HG03442 (cell line): Measurements from ENCODE around the gene ASB14.

Experiments used
- ATAC-seq: cut with Tn5 transposase; IDR thresholded peaks from one replicate; pipeline ENCODE4 v1.9.1; 2021; ENCODE audit warnings: mild to moderate bottlenecking, moderate library complexity; ENCODE audit not compliant: unreplicated experiment

The ASB14 gene

DNA sequence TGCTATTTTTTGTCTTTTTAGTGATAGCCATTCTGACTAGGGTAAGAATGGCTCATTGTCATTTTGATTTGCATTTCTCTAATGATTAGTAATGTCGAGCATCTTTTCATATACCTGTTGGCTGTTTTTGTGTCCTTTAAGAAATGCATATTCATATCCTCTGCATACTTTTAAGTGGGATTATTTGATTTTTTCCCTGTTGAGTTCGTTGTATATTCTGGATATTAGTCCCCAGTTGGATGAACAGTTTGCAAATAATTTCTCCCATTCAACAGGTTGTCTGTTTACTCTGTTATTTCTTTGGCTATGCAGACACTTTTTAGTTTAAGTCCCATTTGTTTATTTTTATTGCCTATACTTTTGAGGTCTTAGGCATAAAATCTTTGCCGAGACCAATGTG, 30.6 kb downstream of the ASB14 start:
- ATAC-seq: no peak

GRCh38 chr3:57261119-57261518, 31.4 kb downstream of the ASB14 start:
- no peak for ATAC-seq

GRCh38 chr3:57257678-57258077, 34.8 kb downstream of the ASB14 start:
- ATAC-seq: no peak

DNA sequence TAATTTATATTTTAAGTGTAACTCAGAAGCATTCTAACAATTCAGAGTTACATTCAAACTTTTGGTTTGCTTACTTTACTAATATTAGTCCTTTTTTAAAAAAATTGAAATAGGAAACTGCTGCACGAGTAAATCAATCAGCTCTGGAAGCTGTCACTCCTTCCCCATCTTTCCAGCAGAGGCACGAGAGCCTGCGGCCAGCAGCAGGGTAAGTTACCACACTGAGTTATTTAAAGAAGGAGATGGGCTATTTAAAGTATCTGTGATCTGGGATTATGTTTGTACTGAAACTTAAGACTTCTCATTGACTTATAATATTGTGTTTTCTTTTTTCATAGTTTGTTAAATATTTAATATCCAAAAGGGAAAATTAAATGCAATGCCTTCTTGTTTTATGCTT, 35.6 kb downstream of the ASB14 start:
- no peak for ATAC-seq

- no peak for ATAC-seq
Measured at GRCh38 chr3:57252404-57252803, 40.1 kb downstream of the ASB14 start.

DNA sequence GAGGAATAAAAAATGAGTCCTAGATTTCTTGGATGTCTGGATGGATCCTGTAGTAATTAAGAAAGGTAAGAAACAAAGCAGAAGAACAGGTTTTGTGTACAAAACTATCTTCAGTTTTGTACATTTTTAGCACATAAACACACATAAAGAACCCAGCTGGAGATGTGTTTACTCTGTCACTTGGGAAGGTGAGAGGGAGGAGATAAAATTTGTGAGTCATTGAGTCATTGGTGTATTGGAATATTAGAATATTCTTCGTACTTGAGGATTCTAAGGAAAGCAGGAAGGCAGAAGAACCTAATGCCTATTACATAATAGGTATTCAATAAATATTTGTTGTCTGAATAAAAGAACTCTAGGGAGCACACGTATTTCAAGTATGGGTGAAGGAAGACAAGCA, 47.5 kb downstream of the ASB14 start:
- ATAC-seq: no peak

DNA sequence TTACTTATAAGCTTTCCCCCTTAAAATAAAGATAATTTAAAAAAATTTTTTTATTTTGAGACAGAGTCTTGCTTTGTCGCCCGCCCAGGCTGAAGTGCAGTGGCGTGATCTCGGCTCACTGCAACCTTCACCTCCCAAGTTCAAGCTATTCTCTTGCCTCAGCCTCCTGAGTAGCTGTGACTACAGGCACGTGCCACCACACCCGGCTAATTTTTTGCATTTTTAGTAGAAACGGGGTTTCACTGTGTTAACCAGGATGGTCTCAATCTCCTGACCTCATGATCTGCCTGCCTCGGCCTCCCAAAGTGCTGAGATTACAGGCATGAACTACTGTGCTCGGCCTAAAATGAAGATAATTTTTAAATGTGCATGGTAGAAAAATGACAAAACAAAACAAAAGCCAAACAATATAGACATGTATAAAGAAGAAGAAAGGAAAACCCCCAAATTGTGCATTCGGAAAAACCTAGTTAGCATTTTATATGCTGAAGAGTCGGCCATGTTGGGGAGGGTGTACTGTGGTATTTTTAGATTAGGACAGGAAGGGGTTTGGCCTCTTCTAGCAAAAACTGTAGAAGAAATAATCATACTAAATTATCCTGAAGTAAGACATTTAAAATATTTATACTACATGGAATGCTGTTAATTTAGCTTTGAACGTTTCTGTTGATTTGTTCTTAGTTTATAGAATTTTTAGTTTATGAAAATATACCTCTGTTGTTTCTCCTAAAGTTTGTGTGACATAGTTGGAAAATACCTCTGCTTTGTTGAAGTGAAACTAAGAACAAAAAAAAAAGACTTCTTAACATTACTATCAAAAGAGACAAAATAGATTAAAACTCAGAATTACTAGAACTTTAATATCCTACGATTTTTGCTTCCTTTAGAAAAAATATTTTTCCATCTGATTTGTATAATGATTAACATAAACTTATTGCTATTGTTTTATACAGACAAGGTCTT, 57.6 kb downstream of the ASB14 start:
- peak; percentile 68 for ATAC-seq

DNA sequence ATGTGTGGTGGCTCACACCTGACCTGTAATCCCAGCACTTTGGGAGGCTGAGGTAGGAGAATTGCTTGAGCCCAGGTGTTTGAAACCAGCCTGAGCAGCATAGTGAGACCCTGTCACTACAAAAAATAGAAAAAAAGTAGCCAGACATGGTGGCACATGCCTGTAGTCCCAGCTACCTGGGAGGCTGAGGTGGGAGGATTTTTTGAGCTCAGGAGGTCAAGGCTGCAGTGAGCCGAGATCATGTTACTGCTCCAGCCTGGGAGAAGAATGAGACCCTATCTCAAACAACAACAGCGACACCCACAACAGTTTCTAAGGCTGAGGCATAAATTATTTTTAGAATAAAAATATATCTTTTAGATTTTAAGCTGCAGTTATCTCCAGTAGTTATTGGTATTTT, 58.7 kb downstream of the ASB14 start:
- ATAC-seq: no peak

DNA sequence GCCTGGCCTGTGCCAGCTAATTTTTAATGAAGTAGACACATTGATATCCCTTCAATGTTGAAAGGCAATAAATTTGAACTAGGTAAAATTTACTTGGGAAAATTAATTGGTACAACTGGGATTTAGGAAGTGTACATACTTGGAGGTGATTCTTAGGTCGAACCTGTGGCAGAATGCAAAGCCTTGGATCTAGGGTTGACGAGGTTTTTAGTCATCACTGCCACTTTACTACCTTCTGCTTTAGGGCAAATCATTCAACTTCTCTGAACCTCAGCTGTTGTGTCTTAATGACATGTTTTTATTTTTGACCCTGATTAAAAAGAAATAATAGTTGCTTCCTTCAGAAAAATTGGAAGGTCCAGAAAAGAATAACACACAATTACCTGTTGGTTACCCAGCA, 62.5 kb downstream of the ASB14 start:
- ATAC-seq: no peak

GRCh38 chr3:57227930-57228751, 64.3 kb downstream of the ASB14 start:
- peak; percentile 36 for ATAC-seq

DNA sequence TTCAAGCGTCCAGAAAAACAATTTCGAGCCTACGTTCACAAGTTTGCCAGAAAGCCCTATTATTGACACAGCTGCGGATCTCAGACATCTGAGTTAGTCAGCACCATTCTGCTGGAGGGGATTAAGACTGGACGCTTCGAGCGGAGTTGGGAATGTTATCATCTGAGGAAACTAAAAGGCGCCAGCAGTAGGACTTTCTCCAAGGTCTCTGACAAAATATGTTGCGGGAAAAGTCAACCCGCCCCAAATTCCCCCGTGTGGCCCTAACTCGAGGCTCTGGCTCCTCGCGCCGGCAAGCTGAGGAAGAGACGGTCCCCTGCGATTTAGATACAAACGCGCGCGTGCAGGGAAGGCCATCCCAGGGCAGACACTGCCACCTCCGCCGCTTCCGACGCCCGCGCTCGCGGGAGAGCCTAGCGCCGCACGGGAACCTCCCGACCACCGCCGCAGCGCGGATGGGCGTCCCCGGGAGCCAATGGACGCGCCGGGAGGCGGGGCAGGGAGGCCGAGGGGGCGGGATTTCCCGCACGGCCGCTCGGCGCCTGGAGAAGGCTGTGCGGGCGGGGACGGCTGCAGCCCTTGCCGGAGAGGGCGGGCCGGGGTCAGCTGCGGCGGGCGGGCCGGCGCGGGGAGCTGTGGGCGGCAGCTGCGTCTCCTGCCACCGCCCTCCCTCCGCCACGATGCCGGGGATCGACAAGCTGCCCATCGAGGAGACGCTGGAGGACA, 65.1 kb downstream of the ASB14 start, which contains the start of gene APPL1:
TSS of gene APPL1 (plus strand) at position 526 of the 726 bp plus-strand sequence. CDS start at position 681, 155 bp downstream.
- ATAC-seq: peak; percentile 85

DNA sequence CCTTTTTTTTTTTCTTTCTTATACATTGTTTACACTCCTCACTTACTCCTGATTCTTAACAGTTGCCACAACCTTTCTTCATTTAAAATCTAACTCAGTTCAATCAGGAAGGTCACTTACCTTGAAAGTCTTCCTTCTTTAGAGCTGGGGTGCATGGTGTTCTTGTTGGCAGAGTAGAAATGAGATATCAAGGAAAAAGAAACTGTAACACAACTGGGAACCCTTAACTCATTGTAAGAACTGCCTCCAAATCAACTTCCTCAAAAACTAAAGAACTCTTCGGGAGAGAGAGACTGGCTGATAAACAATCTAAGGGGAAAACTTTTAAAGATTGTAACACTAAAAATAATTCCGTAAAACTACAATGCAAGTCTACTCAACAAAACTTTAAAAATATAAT, 66.3 kb downstream of the ASB14 start:
- no peak for ATAC-seq

- ATAC-seq: no peak
Measured at GRCh38 chr3:57224856-57225255, 67.6 kb downstream of the ASB14 start.

DNA sequence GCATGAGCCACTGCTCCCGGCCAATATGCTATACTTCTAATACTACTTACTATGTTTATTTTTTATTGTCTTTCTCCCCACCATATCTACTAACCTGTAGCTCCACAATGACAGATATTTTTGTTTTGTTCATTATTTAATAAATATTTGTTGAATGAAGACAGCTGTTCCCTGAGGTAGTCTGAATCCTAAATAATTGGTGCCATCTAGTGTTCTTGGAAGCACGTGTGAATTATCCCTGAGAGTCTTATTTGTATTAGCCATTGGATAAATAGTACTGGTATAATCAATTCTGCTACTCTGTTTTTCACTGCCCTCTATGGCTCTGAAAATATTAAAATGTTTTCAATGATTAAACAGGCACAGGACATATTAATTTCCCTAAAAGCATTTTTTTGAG, 70.6 kb downstream of the ASB14 start:
- no peak for ATAC-seq
